Renal pelvis (tissue), 4 donors: ENCODE measurements around the gene CYP2C18. TPM values are rescaled to one million over a fixed set of nuclear protein-coding genes. Genes with fewer than 3 reads are reported as not detected.
"Not testable (repeated sequence)": the region's sequence is repeated elsewhere in the genome, so short reads cannot be mapped to it uniquely, and the experiment has no call there.

Source experiments
- DNase-seq: peaks from one replicate; pipeline ENCODE4 v3.0.0-alpha.2; 2013
- polyA plus RNA-seq, 3 donors: library from polyadenylated mRNA; unstranded; fragments of 120-200 nt; gene quantifications; one replicate each; pipeline ENCODE4 v1.2.1, GENCODE V29; 2013; ENCODE audit not compliant: insufficient read length in 3 of 3

Gene CYP2C18
- polyA plus RNA-seq, 3 donors, result 0.33 to 0.73 (median 0.41) TPM

GRCh38 chr10:94738588-94738987, 55.1 kb downstream of the CYP2C18 start:
- DNase-seq, result no peak

DNA sequence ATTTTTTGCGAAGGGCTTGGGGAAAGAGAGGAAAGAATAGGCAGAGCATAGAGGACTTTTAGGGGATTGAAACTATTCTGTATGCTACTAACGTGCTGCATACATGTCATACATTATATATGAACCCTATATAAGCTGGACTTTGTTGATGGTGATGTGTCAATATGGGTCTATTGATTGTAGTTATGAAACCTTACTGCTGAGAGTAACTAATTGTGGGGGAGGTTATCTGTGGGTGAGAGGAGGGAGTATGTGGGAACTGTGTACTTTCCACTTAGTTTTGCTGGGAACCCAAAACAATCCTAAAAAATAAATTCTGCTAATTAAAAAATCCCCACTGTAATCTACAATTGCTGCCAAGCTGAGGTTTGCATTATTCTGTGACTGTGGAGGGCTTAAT, 63.6 kb downstream of the CYP2C18 start:
- DNase-seq, result no peak

DNA sequence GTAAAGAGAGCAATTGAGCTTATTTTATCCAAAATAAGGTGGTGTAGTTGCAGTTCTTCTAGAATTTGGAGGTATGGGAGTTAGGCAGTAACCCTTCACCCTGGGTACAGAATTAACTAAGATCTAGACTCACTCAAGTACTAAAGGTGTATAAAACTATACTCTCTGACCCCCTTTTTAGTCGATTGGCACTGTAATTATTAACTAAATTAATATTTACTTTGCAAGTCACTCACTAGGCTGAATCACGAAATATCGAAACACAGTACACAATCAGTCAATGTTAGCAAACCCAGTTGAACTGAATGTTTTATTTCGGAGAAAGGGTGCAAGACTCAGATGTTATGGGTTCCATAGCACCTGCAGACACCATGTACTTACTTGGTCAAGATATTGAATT, 64.3 kb downstream of the CYP2C18 start:
- no peak for DNase-seq

DNA sequence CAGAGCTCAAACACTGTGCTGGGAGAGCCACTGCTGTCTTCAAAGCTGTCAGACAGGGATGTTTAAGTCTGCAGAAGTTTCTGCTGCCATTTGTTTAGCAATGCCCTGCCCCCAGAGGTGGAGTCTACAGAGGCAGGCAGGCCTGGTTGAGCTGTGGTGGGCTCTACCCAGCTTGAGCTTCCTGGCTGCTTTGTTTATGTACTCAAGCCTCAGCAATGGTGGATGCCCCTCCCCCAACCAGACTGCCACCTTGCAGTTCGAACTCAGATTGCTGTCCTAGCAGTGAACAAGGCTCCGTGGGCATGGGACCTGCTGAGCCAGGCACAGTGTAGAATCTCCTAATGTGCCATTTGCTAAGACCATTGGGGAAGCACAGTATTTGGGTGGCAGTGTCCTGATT, 74.4 kb downstream of the CYP2C18 start:
- DNase-seq, result no peak

GRCh38 chr10:94760586-94761178, 77.2 kb downstream of the CYP2C18 start:
- DNase-seq, result no peak

DNA sequence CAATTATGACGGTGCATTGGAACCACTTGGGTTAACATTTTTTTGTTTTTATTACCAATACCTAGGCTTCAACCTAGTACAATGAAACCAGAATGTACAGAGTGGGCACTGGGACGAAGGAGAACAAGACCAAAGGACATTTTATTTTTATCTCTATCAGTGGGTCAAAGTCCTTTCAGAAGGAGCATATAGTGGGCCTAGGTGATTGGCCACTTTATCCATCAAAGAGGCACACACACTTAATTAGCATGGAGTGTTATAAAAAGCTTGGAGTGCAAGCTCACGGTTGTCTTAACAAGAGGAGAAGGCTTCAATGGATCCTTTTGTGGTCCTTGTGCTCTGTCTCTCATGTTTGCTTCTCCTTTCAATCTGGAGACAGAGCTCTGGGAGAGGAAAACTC, 78.9 kb downstream of the CYP2C18 start, which contains the start of gene CYP2C19:
CYP2C19 (plus strand) TSS at position 289 of the 400 bp plus-strand sequence; CDS start at position 314, 25 bp downstream.
- DNase-seq, result no peak

DNA sequence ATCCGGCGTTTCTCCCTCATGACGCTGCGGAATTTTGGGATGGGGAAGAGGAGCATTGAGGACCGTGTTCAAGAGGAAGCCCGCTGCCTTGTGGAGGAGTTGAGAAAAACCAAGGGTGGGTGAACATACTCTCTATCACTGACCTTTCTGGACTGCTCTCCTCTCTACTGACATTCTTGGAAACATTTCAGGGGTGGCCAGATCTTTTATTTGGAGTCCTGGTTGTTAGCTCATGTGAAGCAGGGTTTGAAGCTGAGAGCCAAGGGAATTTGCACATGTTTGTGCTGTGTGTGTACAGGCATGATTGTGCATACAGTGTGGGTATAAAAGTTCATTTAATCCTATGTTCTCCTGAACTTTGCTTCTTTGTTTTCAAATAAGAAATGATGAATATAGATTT, 91.9 kb downstream of the CYP2C18 start:
- not testable (repeated sequence) for DNase-seq

GRCh38 chr10:94777886-94778458, 94.4 kb downstream of the CYP2C18 start:
- DNase-seq, result no peak

- DNase-seq, result no peak
These were observed 97.3 kb downstream of the CYP2C18 start for GRCh38 chr10:94780844-94781243.

DNA sequence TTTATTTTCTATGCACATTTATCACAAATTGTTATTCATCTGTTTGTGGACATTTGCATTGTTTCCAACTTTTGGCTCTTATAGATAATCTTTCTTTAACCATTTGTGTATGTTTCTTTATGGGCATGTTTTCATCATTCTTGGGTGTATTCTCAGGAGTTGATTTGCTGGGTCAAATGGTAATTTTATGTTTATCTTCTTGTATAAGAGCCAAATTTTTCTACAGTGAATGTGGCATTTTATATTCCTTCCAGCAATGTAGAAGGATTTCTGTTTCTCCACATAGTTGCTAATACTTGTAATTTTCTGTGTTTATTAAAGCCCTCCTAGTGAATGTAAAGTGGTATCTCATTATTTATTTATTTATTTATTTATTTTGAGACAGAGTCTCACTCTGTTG, 100.7 kb downstream of the CYP2C18 start:
- no peak for DNase-seq

DNA sequence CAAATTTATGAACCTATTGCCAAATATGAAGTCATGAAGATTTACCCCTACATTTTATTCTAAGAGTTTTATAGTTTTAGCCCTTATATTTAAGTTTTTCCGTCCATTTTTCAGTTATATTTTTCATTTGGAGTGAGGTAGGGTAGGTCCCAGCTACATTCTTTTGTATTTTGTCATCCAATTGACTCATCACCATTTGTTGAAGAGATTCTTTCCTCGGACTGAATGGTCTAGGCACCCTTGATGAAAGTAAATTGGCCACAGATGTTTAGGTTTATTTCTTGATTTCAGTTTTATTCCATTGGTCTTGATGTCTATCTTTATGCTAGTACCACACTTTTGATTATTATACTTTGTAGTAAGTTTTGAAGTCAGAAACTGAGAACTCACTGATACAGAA, 101.7 kb downstream of the CYP2C18 start:
- no peak for DNase-seq

Other genes with a start within 250 kb of the CYP2C18 start
- 10 to 100 TPM; 24.9 to 44.2 (median 40.4) TPM for gene HELLS, start 137.9 kb upstream of the CYP2C18 start, polyA plus RNA-seq
- gene CYP2C19, start 79.0 kb downstream of the CYP2C18 start, polyA plus RNA-seq, result under 1 TPM; 0.06 to 0.30 (median 0.30) TPM